ENCODE data around the gene NRG2.

DNA sequence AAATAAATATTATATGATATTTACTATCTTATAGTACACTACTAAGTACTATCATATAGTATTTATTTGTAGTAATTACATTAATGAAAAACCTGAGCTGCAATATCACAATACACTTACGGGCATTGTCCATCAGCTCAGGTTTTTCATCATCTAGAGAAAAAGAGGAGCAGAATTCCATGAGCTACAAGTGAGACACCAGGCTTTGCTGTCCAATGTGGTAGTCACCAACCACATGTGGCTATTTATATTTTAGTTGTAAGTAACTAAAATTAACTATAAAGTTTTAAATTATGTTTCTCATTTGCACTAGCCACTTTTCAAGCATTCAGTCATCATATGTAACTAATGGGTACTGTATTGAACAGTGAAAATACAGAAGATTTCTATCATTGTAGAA is 13.8 kb upstream of the NRG2 start:
- TF ChIP-seq CTCF (IDR thresholded peaks at IDR 0.05; ENCODE audit: insufficient read depth, low read length) = no peak
- no peak for TF ChIP-seq POLR2AphosphoS5 (IDR thresholded peaks at IDR 0.05; ENCODE audit: low read depth)
- no peak for TF ChIP-seq SPI1 (IDR thresholded peaks at IDR 0.05; ENCODE audit: borderline replicate concordance, low read depth)

Data from HL-60 (cell line).